AG04450 (cell line): Measurements from ENCODE around the gene SYPL2. TPM values are rescaled to one million over a fixed set of nuclear protein-coding genes. Genes with fewer than 3 reads are reported as not detected.

Experiments used
- CTCF ChIA-PET: fragments of 300-600, 350-600 bp; formaldehyde crosslinking; extraction: SDS; loops from one replicate; lab custom pipeline; 2022; ENCODE audit warnings: antibody characterized with exemption, inconsistent platforms; lab: Charles Lee
- POLR2A ChIA-PET: fragments of 350-600 bp; formaldehyde crosslinking; extraction: SDS; loops from one replicate; lab custom pipeline; 2021; ENCODE audit warnings: antibody characterized with exemption, inconsistent platforms; lab: Yijun Ruan, JAX
- DNase-seq: peaks from one replicate; pipeline ENCODE4 v3.0.0-alpha.2; 2011; ENCODE audit warnings: low read depth, low spot score
- H3K27ac ChIP-seq: one replicate; pipeline ENCODE4 v1.5.1; 2012; ENCODE audit warnings: low read depth, low read length, control low read depth
- H3K27me3 ChIP-seq: one replicate; pipeline ENCODE4 v1.6.0; 2012; ENCODE audit warnings: low read length; ENCODE audit not compliant: control insufficient read depth, insufficient read depth
- H3K4me3 ChIP-seq: 2 replicates; pipeline ENCODE4 v1.5.1; 2011; ENCODE audit warnings: mild to moderate bottlenecking, low read depth, low read length, control low read depth
- H3K9me3 ChIP-seq: 2 replicates; pipeline ENCODE4 v1.5.1; 2012; ENCODE audit warnings: low read length; ENCODE audit not compliant: control insufficient read depth, insufficient read depth
- CTCF ChIP-seq: IDR thresholded peaks from 2 replicates; pipeline ENCODE4 v1.5.1; 2011; ENCODE audit warnings: low read depth, low read length, control low read depth, inconsistent platforms
- polyA plus RNA-seq: library from polyadenylated mRNA; depleted of rRNA; stranded (reverse); fragments of >200 nt; gene quantifications from 2 replicates; pipeline ENCODE4 v1.2.3, GENCODE V29; 2011

Gene SYPL2
- polyA plus RNA-seq, 1 experiment: 0.40 TPM

DNA sequence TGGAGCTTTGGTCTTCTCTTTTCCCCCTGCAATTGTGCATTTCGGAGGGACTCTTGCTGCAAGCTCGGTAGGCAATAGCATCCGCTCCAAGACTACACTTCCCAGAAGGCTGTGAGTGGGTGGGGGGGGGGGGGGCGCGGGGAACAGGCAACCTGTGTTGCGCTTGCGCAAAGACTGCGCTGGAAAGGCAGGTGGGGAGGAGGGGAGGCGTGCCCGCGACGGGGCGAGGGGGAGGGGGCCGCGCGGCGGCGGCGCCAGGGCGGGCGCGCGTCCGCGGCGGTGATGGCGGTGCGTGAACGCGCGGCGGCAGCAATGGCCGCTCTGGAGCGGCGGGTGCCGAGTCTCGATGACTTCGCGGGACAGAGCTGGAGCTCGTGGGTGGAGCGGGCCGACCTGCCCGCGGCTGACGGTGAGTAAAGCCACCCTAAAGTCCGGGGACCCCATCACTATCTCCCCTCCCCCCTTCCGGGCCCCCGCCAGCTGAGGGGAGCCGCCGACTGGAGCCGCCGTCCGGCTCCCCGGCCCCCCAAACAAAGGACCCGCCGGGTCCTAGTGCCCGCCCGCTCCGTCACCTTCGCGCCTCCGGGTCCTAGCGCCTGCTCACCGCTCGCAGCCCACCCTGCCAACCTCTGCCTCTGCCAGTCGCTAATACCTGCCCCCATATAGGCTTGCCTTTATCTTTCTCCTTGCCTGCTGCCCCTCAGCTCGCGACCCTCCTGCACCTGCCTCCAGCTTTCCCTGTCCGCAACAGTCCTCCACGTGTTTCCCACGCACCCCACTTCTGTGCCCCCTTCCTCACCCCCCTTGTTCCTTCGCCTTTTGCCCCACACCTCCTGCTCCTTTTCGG is 17.5 kb downstream of the SYPL2 start, which contains the start of gene ATXN7L2:
Gene ATXN7L2 (plus strand): TSS at position 234 of the 847 bp plus-strand sequence. CDS start 49 bp downstream, at position 283.
- H3K27ac ChIP-seq: peak within 1 kb of the TSS; percentile 81
- CTCF ChIA-PET: interaction anchor here (0.6 to 37.0 kb wide), 6 partner anchors 9 to 233 kb away, joined by 3 to 1351 read pairs (median 6); partner anchors contain the start of genes CYB561D1 and GPR61
- H3K4me3 ChIP-seq: peak within 1 kb of the TSS; percentile 84
- peaks cover 20% of the 10 kb centered on the region for H3K27me3 ChIP-seq
- POLR2A ChIA-PET: interaction anchor here (0.6 to 2.3 kb wide), 6 partner anchors 10 to 294 kb away, joined by 4 to 12 read pairs (median 6); partner anchors contain the start of genes CYB561D1 and PSMA5
- no peak for TF ChIP-seq CTCF
- H3K9me3 ChIP-seq: no peaks in the 10 kb centered on the region; the same call in 1 of the 2 replicates
- DNase-seq: peak; percentile 74

DNA sequence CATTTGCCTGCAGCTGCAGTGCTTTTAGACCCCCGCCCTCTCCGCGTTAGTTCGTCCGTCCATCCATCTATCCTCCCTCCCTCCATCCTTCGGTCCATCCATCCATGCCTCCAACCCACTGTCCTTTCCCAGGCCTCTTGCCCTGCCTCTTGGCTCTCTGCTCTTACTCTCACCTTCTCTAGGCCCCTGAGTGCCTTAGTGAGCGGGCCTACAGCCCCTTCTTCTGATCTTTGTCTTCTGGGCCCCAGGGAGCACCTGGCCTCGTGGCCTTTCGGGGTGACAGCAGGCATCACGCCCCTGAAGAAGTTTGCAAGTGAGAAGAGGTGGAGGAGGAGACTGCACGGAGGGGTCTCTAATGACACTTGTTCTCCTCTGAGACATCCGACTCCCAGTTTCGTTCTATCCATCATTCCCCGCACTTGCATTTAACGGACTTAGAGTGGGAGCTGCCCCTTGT is 18.2 kb downstream of the SYPL2 start:
- CTCF ChIA-PET: interaction anchor here (0.9 to 37.0 kb wide), 4 partner anchors 8 to 62 kb away, joined by 3 to 1351 read pairs (median 14); partner anchors contain the start of genes CYB561D1 and GPR61
- H3K27ac ChIP-seq: no peak overlapping the region
- POLR2A ChIA-PET: interaction anchor here (0.6 to 2.3 kb wide), 5 partner anchors 10 to 295 kb away, joined by 4 to 12 read pairs (median 6); partner anchors contain the start of genes CYB561D1 and PSMA5
- no peaks in the 10 kb centered on the region; the same call in 1 of the 2 replicates for H3K9me3 ChIP-seq
- H3K4me3 ChIP-seq: peak overlapping the region; percentile 84
- TF ChIP-seq CTCF: no peak
- DNase-seq: no peak
- peaks cover 17% of the 10 kb centered on the region for H3K27me3 ChIP-seq

DNA sequence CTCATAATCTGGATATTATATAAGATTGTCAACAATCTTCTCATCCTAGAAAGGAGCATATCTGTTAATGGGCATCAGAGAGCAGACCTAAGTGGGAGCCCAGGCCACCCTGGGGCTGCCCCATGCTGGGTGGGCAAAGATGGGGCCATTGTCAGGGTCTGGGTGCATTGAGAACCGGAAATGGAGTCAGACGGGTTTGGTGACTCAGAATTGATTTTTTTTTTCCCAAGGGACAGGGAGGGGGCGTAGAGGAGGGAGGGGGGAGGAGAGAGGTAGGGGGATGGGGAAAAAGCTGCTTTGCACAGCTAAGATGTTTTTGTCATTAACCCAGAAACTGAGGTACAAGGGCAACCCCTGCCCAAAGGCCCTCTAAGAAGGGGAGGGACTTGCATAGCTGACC is 18.7 kb downstream of the SYPL2 start:
- Histone ChIP-seq H3K9me3 (no peaks in the 10 kb centered on the region; the same call in 1 of the 2 replicates), H3K4me3 (peak overlapping the region; percentile 84), H3K27ac (no peak overlapping the region), H3K27me3 (peaks cover 13% of the 10 kb centered on the region)
- ChIA-PET POLR2A (interaction anchor here (0.6 to 1.0 kb wide), 2 partner anchors 27 to 71 kb away, joined by 4 to 6 read pairs; no protein-coding TSS in a partner anchor), CTCF (interaction anchor here (2.2 to 37.0 kb wide), 3 partner anchors 8 to 49 kb away, joined by 12 to 1351 read pairs (median 19); partner anchors contain the start of gene GPR61)
- TF ChIP-seq CTCF: no peak
- DNase-seq: no peak

- no peak for TF ChIP-seq CTCF
- CTCF ChIA-PET: interaction anchor here (37.0 kb wide), 1 partner anchor 47 kb away, joined by 1351 read pairs; the partner anchor contains the start of gene GPR61
Measured at GRCh38 chr1:109487261-109487660, 20.9 kb downstream of the SYPL2 start.

More at GRCh38 chr1:109487261-109487660, 20.9 kb downstream of the SYPL2 start:
- Histone ChIP-seq H3K9me3 (no peaks in the 10 kb centered on the region; the same call in 1 of the 2 replicates), H3K4me3 (no peak overlapping the region), H3K27me3 (no peaks in the 10 kb centered on the region), H3K27ac (no peak overlapping the region)
- POLR2A ChIA-PET: no interaction called here
- no peak for DNase-seq
